OCI-LY1 (cell line): ENCODE measurements around the gene ZNF362.
"Not testable (repeated sequence)": the region's sequence is repeated elsewhere in the genome, so short reads cannot be mapped to it uniquely, and the experiment has no call there.

ENCODE experiments used
- H2AFZ ChIP-seq: fragments of 200-600 bp; sonication (generic), shearing (Covaris generic); 2 replicates; pipeline ENCODE4 v1.6.0; 2014; ENCODE audit warnings: antibody characterized with exemption, mild to moderate bottlenecking, low read length
- H3F3A ChIP-seq: fragments of 200-600 bp; sonication (generic), shearing (Covaris generic); 2 replicates; pipeline ENCODE4 v1.6.0; 2014; ENCODE audit warnings: mild to moderate bottlenecking, antibody characterized with exemption, low read length, moderate library complexity; ENCODE audit not compliant: insufficient read depth
- H3K27ac ChIP-seq: fragments of 200-600 bp; sonication (generic); 2 replicates; pipeline ENCODE4 v1.5.1; 2014; ENCODE audit warnings: low read length, mixed run types, mild to moderate bottlenecking, low read depth; ENCODE audit not compliant: poor library complexity, severe bottlenecking
- H3K27me3 ChIP-seq: fragments of 200-600 bp; sonication (generic); 2 replicates; pipeline ENCODE4 v1.6.0; 2014; ENCODE audit warnings: antibody characterized with exemption, mild to moderate bottlenecking, low read length, moderate library complexity; ENCODE audit not compliant: insufficient read depth
- H3K36me3 ChIP-seq: fragments of 200-600 bp; sonication (generic); 2 replicates; pipeline ENCODE4 v1.6.1; 2014; ENCODE audit warnings: mild to moderate bottlenecking, antibody characterized with exemption, low read length, moderate library complexity, mixed read lengths; ENCODE audit not compliant: insufficient read depth
- H3K4me1 ChIP-seq: fragments of 200-600 bp; sonication (generic); 2 replicates; pipeline ENCODE4 v1.5.1; 2014; ENCODE audit warnings: mild to moderate bottlenecking, low read length, moderate library complexity; ENCODE audit not compliant: insufficient read depth, severe bottlenecking
- H3K4me2 ChIP-seq: fragments of 200-600 bp; sonication (generic), shearing (Covaris generic); 2 replicates; pipeline ENCODE4 v1.6.1; 2014; ENCODE audit warnings: low read length
- H3K4me3 ChIP-seq: fragments of 200-600 bp; sonication (generic); 2 replicates; pipeline ENCODE4 v1.5.1; 2014; ENCODE audit warnings: low read length, low read depth, mild to moderate bottlenecking, mixed read lengths; ENCODE audit not compliant: poor library complexity, severe bottlenecking
- H3K79me2 ChIP-seq: fragments of 200-600 bp; shearing (Covaris generic); 2 replicates; pipeline ENCODE4 v1.6.1; 2016; ENCODE audit warnings: mixed run types, low read length, mixed read lengths; ENCODE audit not compliant: insufficient read depth
- H3K9ac ChIP-seq: fragments of 200-600 bp; sonication (generic), shearing (Covaris generic); 2 replicates; pipeline ENCODE4 v1.6.1; 2014; ENCODE audit warnings: mild to moderate bottlenecking, low read length, mixed read lengths
- H3K9me2 ChIP-seq: fragments of 200-600 bp; sonication (generic), shearing (Covaris generic); 2 replicates; pipeline ENCODE4 v1.6.1; 2014; ENCODE audit warnings: low read depth, mild to moderate bottlenecking, low read length, mixed read lengths
- H3K9me3 ChIP-seq: fragments of 200-600 bp; shearing (Covaris generic); 2 replicates; pipeline ENCODE4 v1.6.1; 2014; ENCODE audit warnings: low read length, mixed read lengths
- H4K20me1 ChIP-seq: fragments of 200-600 bp; sonication (generic), shearing (Covaris generic); 2 replicates; pipeline ENCODE4 v1.6.0; 2016; ENCODE audit warnings: mild to moderate bottlenecking, low read length; ENCODE audit not compliant: insufficient read depth
- EZH2 ChIP-seq: fragments of 200-600 bp; sonication (generic), shearing (Covaris generic); IDR thresholded peaks from 2 replicates; pipeline ENCODE4 v1.8.0; 2017; ENCODE audit warnings: borderline replicate concordance, mixed run types, mild to moderate bottlenecking, antibody characterized with exemption, low read length, moderate library complexity, mixed read lengths
- TF ChIP-seq, protein P1 (sequence below): fragments of 200-600 bp; sonication (generic), shearing (Covaris generic); IDR thresholded peaks from 2 replicates; pipeline ENCODE4 v1.5.1; 2017; ENCODE audit warnings: mild to moderate bottlenecking, antibody characterized with exemption, low read length, moderate library complexity, mixed read lengths

ZNF362 gene

DNA sequence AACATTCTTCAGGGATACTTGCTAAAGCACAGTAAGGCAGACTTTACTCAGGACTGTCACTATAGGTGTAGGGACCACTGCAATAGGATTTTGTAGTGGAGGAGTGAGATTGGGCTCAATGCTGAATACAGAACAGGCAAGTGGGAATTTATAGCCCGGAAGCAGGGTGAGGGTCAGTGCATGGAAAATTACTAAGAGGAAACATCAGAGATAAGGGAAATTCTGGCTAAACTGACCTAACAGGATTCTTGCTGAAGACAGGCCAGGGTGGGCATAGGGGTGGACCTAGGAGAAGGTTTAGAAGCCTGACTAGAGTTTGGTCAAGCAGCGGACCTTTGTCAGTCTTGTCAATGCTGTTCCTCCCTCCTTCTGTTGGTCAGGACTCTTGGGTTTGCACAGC lies 20.8 kb upstream of the ZNF362 start:
- H3K9me2 ChIP-seq = no peaks in the 10 kb centered on the region
- no peaks in the 10 kb centered on the region for H3K79me2 ChIP-seq
- H3K27me3 ChIP-seq = peaks cover 10% of the 10 kb centered on the region; the same call in 1 of the 2 replicates
- TF ChIP-seq, protein P1, sequence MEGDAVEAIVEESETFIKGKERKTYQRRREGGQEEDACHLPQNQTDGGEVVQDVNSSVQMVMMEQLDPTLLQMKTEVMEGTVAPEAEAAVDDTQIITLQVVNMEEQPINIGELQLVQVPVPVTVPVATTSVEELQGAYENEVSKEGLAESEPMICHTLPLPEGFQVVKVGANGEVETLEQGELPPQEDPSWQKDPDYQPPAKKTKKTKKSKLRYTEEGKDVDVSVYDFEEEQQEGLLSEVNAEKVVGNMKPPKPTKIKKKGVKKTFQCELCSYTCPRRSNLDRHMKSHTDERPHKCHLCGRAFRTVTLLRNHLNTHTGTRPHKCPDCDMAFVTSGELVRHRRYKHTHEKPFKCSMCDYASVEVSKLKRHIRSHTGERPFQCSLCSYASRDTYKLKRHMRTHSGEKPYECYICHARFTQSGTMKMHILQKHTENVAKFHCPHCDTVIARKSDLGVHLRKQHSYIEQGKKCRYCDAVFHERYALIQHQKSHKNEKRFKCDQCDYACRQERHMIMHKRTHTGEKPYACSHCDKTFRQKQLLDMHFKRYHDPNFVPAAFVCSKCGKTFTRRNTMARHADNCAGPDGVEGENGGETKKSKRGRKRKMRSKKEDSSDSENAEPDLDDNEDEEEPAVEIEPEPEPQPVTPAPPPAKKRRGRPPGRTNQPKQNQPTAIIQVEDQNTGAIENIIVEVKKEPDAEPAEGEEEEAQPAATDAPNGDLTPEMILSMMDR = no peak
- no peak for TF ChIP-seq EZH2
- no peak overlapping the region for H2AFZ ChIP-seq
- H3K4me3 ChIP-seq = no peak overlapping the region
- no peak overlapping the region for H3K9ac ChIP-seq
- H3K4me2 ChIP-seq = no peak overlapping the region
- no peaks in the 10 kb centered on the region for H3K4me1 ChIP-seq
- no peaks in the 10 kb centered on the region for H3F3A ChIP-seq
- H3K9me3 ChIP-seq = no peaks in the 10 kb centered on the region
- H3K27ac ChIP-seq = no peak overlapping the region
- H4K20me1 ChIP-seq = no peaks in the 10 kb centered on the region
- H3K36me3 ChIP-seq = no peaks in the 10 kb centered on the region

DNA sequence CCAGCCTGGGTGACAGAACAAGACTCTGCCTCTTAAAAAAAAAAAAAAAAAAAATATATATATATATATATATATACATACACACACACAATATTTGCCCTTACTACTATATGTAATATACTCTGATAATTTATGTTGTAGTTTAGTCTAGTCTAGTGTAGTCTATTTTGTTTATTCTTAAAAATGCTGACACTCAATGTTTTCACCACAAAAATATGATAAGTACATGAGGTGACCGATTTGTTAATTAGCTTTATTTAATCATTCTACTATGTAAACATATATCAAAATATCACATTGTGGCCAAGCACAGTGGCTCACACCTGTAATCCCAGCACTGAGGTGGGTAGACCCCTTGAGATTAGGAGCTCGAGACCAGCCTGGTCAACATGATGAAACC lies 19.8 kb upstream of the ZNF362 start:
- no peak overlapping the region for H3K4me2 ChIP-seq

DNA sequence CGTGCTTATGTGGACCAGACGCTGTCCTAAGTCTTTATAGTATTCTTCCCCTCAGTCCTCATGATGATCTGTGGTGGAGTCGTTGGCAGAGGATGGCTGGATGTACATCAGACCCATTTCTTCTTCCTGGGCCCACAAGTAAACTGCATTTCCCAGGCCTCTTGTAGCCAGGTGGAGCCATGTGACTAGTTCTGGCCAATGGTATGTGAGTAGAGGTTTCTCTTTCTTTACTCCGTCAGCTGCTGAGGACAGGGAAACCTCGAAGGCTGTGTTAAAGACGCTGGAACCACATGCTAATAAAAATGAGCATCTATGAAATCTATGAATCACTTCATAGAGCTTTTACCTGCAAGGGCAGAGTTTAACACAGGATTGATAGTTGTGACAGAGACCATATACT lies 18.7 kb upstream of the ZNF362 start:
- Histone ChIP-seq H3F3A (no peaks in the 10 kb centered on the region), H3K4me3 (no peak overlapping the region), H3K9me2 (no peaks in the 10 kb centered on the region), H3K4me1 (no peaks in the 10 kb centered on the region), H3K79me2 (no peaks in the 10 kb centered on the region), H3K27ac (no peak overlapping the region), H4K20me1 (no peaks in the 10 kb centered on the region), H3K9me3 (no peaks in the 10 kb centered on the region), H3K27me3 (peaks cover 10% of the 10 kb centered on the region), H2AFZ (no peak overlapping the region), H3K9ac (no peak overlapping the region), H3K36me3 (no peaks in the 10 kb centered on the region), H3K4me2 (no peak overlapping the region)
- TF ChIP-seq, protein P1 = no peak
- TF ChIP-seq EZH2 = no peak

More for the DNA sequence above, 19.8 kb upstream of the ZNF362 start:
- no peaks in the 10 kb centered on the region for H3K79me2 ChIP-seq
- H3K36me3 ChIP-seq = no peaks in the 10 kb centered on the region
- H3F3A ChIP-seq = no peaks in the 10 kb centered on the region
- no peak overlapping the region for H3K4me3 ChIP-seq
- no peak overlapping the region for H3K9ac ChIP-seq
- H3K27me3 ChIP-seq = peaks cover 10% of the 10 kb centered on the region
- H2AFZ ChIP-seq = no peak overlapping the region
- no peaks in the 10 kb centered on the region for H3K4me1 ChIP-seq
- no peak overlapping the region for H3K27ac ChIP-seq
- no peaks in the 10 kb centered on the region for H4K20me1 ChIP-seq
- no peaks in the 10 kb centered on the region for H3K9me2 ChIP-seq
- TF ChIP-seq EZH2 = no peak
- TF ChIP-seq, protein P1 = no peak
- H3K9me3 ChIP-seq = no peaks in the 10 kb centered on the region

DNA sequence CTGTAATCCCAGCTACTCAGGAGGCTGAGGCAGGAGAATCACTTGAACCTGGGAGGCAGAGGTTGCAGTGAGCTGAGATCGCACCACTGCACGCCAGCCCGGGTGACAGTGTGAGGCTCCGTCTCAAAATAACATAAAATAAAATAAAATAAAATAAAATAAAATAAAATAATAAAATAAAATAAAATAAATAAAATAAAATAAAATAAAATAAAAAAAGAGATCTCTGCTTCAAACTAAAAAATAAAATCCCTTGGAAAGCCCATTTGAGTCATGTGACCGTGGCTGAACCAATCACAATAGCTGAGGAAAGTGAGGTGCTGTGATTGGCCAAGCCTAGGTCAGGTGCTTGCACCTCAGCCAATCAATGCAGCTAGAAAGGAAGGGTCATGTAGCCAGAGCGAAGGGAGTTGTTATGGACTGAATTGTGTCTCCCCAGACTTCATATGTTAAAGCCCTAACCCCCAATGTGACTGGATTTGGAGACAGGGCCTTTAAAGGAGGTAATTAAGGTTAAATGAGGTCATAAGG lies 18.0 kb upstream of the ZNF362 start:
- not testable (repeated sequence) for H3K4me3 ChIP-seq, H3K4me2 ChIP-seq, H3K27me3 ChIP-seq, H3F3A ChIP-seq, H4K20me1 ChIP-seq, H3K9me2 ChIP-seq, H3K36me3 ChIP-seq, H2AFZ ChIP-seq, H3K27ac ChIP-seq, H3K9ac ChIP-seq, H3K4me1 ChIP-seq, H3K79me2 ChIP-seq, H3K9me3 ChIP-seq

DNA sequence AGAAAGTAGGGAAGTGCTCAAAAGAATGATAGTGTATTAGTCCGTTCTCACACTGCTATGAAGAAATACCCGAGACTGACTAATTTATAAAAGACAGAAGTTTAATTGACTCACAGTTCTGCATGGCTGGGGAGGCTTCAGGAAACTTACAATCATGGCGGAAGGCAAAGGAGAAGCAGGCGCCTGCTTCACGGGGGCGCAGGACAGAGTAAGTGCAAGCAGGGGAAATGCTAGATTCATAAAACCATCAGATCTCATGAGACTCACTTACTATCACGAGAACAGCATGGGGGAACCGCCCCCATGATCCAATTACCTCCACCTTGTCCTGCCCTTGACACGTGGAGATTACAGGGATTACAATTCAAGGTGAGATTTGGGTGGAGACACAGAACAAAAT lies 16.9 kb upstream of the ZNF362 start:
- H4K20me1 ChIP-seq, H3F3A ChIP-seq, H3K27me3 ChIP-seq, H3K36me3 ChIP-seq, H3K4me1 ChIP-seq, H3K4me3 ChIP-seq, H3K9me3 ChIP-seq, H3K9ac ChIP-seq, H3K4me2 ChIP-seq, H3K27ac ChIP-seq, H3K9me2 ChIP-seq, H2AFZ ChIP-seq, H3K79me2 ChIP-seq: not testable (repeated sequence)
